Testis (tissue), 3 donors: ENCODE results near the gene LEMD2. TPM values are rescaled to one million over a fixed set of nuclear protein-coding genes. Genes with fewer than 3 reads are reported as not detected.

ENCODE experiments used
- DNase-seq: peaks from one replicate; pipeline ENCODE4 v3.0.0-alpha.2; 2019
- H3K27ac ChIP-seq, 2 donors: fragments of 200-600 bp; sonication (generic); one replicate each; pipeline ENCODE4 v1.5.1; 2019
- H3K27me3 ChIP-seq: fragments of 200-600 bp; sonication (generic); one replicate; pipeline ENCODE4 v1.5.1; 2019
- H3K36me3 ChIP-seq: fragments of 200-600 bp; sonication (generic); one replicate; pipeline ENCODE4 v1.5.1; 2017; ENCODE audit warnings: low read depth; ENCODE audit errors: missing control alignments
- H3K4me1 ChIP-seq: fragments of 200-600 bp; sonication (generic); one replicate; pipeline ENCODE4 v1.5.1; 2019
- H3K4me3 ChIP-seq, 2 donors: fragments of 200-600 bp; sonication (generic); one replicate each; pipeline ENCODE4 v1.5.1; 2017 to 2019
- H3K9me3 ChIP-seq: fragments of 200-600 bp; sonication (generic); one replicate; pipeline ENCODE4 v1.5.1; 2017
- CTCF ChIP-seq, 3 experiments: fragments of 450-650 bp in 2 of 3; fragments of 200-600 bp in 1 of 3; sonication (generic) in 1 of 3; IDR thresholded peaks; one replicate each; pipeline ENCODE4 v1.5.1; 2016 to 2019; ENCODE audit warnings: antibody characterized with exemption in 3 of 3, mild to moderate bottlenecking in 2 of 3, moderate library complexity in 1 of 3
- POLR2A ChIP-seq: fragments of 450-650 bp; IDR thresholded peaks from one replicate; pipeline ENCODE4 v1.6.1; 2017; ENCODE audit warnings: antibody characterized with exemption, mild to moderate bottlenecking, moderate library complexity
- WGBS, 2 donors: methylation state at CpG; one replicate each; pipeline ENCODE4 v1.1.5; 2018; 5-methylcytosine and 5-hydroxymethylcytosine counted together
- intact Hi-C: fragments of 100-400 bp; cut with DNase I; formaldehyde crosslinking; loops from one replicate; pipeline ENCODE4 v1.15.1; 2023; ENCODE audit warnings: low total_unique reads
- polyA plus RNA-seq: library from polyadenylated mRNA; stranded (reverse); fragments of 350-450 nt; fragmentation: Illumina TruSeq; extraction: RNeasy Lipid Tissue Mini Kit (QIAGEN cat#74804); gene quantifications from one replicate; pipeline ENCODE4 v1.2.3, GENCODE V29; 2014; ENCODE audit warnings: low read depth, low replicate concordance; ENCODE audit not compliant: insufficient read depth
- total RNA-seq, 2 donors: library from RNA; depleted of rRNA; stranded (reverse); fragments of >200 nt; gene quantifications; one replicate each; pipeline ENCODE4 v1.2.3, GENCODE V29; 2016

LEMD2 gene
- total and polyA plus RNA-seq, 3 donors from 2014 or later = 71.2 to 89.5 (median 77.0) TPM

- intact Hi-C loops = no loop called here
- no peaks in the 10 kb centered on the region for H3K4me1 ChIP-seq
- no peak overlapping the region for H3K27ac ChIP-seq
- no peak overlapping the region for H3K4me3 ChIP-seq
- no peak for DNase-seq
- no peaks in the 10 kb centered on the region for H3K27me3 ChIP-seq
- TF ChIP-seq CTCF (IDR thresholded peaks at IDR 0.05) = no peak
- TF ChIP-seq POLR2A = no peak
- no peaks in the 10 kb centered on the region for H3K36me3 ChIP-seq
- H3K9me3 ChIP-seq = no peaks in the 10 kb centered on the region
- 63 to 74% methylated on average over 3 of the region's 3 CpGs for WGBS, 2 donors
Observed at GRCh38 chr6:33818293-33818692, 29.4 kb upstream of the LEMD2 start.

- no peaks in the 10 kb centered on the region for H3K36me3 ChIP-seq
- no peaks in the 10 kb centered on the region for H3K27me3 ChIP-seq
- intact Hi-C loops = no loop called here
- no peak overlapping the region for H3K4me3 ChIP-seq
- H3K27ac ChIP-seq = no peak overlapping the region
- H3K9me3 ChIP-seq = no peaks in the 10 kb centered on the region
- DNase-seq = no peak
- no peaks in the 10 kb centered on the region for H3K4me1 ChIP-seq
- no peak for TF ChIP-seq CTCF (IDR thresholded peaks at IDR 0.05)
- TF ChIP-seq POLR2A = no peak
- 83 to 86% methylated on average over 5 of the region's 5 CpGs for WGBS, 2 donors
Observed at GRCh38 chr6:33817489-33817888, 28.6 kb upstream of the LEMD2 start.

GRCh38 chr6:33816911-33817310, 28.0 kb upstream of the LEMD2 start:
- TF ChIP-seq POLR2A = no peak
- TF ChIP-seq CTCF (IDR thresholded peaks at IDR 0.05) = no peak
- Histone ChIP-seq H3K9me3 (no peaks in the 10 kb centered on the region), H3K4me1 (no peaks in the 10 kb centered on the region), H3K36me3 (no peaks in the 10 kb centered on the region), H3K27me3 (no peaks in the 10 kb centered on the region), H3K4me3 (no peak overlapping the region), H3K27ac (no peak overlapping the region)
- intact Hi-C loops = no loop called here
- 75 to 81% methylated on average over 8 of the region's 8 CpGs for WGBS, 2 donors
- DNase-seq = no peak

- no peaks in the 10 kb centered on the region for H3K27me3 ChIP-seq
- no peaks in the 10 kb centered on the region for H3K9me3 ChIP-seq
- intact Hi-C loops = no loop called here
- TF ChIP-seq CTCF (IDR thresholded peaks at IDR 0.05) = no peak
- no peak for TF ChIP-seq POLR2A
- no peak overlapping the region for H3K4me3 ChIP-seq
- H3K4me1 ChIP-seq = no peaks in the 10 kb centered on the region
- H3K36me3 ChIP-seq = no peaks in the 10 kb centered on the region
- 38 to 78% methylated on average over 1 of the region's 1 CpG for WGBS, 2 donors
- no peak overlapping the region for H3K27ac ChIP-seq
- no peak for DNase-seq
Observed at GRCh38 chr6:33815854-33816253, 26.9 kb upstream of the LEMD2 start.
